HG03103 (cell line): ENCODE data around the gene GAA.

Experiments
- ATAC-seq: cut with Tn5 transposase; IDR thresholded peaks from one replicate; pipeline ENCODE4 v1.9.1; 2021; ENCODE audit warnings: low read depth; ENCODE audit not compliant: unreplicated experiment

GAA gene

GRCh38 chr17:80102664-80103448 is 1.5 kb downstream of the GAA start:
- no peak for ATAC-seq

DNA sequence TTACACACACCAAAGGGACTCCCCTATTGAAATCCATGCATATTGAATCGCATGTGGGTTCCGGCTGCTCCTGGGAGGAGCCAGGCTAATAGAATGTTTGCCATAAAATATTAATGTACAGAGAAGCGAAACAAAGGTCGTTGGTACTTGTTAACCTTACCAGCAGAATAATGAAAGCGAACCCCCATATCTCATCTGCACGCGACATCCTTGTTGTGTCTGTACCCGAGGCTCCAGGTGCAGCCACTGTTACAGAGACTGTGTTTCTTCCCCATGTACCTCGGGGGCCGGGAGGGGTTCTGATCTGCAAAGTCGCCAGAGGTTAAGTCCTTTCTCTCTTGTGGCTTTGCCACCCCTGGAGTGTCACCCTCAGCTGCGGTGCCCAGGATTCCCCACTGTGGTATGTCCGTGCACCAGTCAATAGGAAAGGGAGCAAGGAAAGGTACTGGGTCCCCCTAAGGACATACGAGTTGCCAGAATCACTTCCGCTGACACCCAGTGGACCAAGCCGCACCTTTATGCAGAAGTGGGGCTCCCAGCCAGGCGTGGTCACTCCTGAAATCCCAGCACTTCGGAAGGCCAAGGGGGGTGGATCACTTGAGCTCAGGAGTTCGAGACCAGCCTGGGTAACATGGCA is 2.2 kb downstream of the GAA start:
- no peak for ATAC-seq

- ATAC-seq, result no peak
Observed at GRCh38 chr17:80104321-80104955, 3.1 kb downstream of the GAA start.

GRCh38 chr17:80104956-80105375 is 3.6 kb downstream of the GAA start:
- ATAC-seq, result no peak

GRCh38 chr17:80105762-80106161 is 4.4 kb downstream of the GAA start:
- no peak for ATAC-seq

DNA sequence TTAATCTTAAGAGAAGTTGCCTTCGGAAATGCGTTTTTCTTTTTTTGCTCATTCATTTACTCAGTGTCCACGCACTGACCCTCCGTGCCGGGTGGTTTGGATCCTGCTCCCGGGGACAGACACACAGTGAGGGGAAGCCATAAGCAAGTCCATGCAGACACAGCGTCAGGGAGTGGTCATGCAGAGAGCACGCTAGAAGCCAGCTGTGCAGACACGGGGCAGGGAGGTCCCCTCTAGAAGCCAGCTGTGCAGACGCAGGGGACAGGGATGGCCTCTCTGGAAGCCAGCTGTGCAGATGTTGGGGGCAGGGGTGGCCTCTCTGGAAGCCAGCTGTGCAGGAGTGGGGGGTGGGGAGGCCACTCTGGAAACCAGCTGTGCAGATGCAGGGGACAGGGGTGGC is 4.8 kb downstream of the GAA start:
- no peak for ATAC-seq

DNA sequence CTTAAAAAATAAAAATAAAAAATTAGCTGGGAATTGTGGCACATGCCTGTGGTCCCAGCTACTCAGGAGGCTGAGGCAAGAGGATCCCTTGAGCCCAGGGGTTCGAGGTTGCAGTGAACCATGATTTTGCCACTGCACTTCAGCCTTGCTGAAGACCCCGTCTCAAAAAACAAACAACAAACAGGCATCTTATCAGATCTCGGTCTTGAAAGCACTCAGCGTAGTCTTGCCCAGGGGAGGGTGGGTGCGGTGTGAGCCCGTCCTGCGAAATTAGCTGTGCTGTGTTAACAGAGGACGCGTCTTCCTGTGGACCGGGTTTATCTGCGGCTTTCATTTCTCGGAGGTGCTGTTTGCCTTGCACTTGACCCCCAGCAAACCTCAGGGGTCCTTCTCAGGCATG is 5.4 kb downstream of the GAA start:
- no peak for ATAC-seq

- no peak for ATAC-seq
Observed at GRCh38 chr17:80107231-80108021, 6.0 kb downstream of the GAA start.

DNA sequence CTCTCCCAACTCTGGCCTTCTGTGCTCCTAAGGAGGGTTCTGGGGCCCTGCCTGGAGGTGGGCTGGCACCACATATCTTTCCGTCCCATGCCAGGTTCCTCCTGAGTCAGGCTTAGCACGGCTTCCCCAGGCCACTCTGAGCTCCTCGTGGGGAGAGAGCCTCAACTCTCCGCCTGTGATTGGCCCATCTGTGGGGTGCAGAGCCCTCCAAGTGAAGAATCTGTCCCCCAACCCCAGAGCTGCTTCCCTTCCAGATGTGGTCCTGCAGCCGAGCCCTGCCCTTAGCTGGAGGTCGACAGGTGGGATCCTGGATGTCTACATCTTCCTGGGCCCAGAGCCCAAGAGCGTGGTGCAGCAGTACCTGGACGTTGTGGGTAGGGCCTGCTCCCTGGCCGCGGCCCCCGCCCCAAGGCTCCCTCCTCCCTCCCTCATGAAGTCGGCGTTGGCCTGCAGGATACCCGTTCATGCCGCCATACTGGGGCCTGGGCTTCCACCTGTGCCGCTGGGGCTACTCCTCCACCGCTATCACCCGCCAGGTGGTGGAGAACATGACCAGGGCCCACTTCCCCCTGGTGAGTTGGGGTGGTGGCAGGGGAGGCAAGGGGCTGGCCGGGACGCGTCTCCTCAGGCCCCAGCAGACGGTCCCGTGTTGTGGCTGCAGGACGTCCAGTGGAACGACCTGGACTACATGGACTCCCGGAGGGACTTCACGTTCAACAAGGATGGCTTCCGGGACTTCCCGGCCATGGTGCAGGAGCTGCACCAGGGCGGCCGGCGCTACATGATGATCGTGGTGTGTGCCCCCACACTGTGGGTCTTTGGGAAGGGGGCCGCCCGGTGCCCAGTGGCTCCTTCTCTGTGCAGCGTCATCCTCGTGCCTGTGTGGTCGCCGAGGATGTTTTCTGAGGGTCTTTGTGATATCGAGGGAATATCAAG is 6.9 kb downstream of the GAA start:
- no peak for ATAC-seq

DNA sequence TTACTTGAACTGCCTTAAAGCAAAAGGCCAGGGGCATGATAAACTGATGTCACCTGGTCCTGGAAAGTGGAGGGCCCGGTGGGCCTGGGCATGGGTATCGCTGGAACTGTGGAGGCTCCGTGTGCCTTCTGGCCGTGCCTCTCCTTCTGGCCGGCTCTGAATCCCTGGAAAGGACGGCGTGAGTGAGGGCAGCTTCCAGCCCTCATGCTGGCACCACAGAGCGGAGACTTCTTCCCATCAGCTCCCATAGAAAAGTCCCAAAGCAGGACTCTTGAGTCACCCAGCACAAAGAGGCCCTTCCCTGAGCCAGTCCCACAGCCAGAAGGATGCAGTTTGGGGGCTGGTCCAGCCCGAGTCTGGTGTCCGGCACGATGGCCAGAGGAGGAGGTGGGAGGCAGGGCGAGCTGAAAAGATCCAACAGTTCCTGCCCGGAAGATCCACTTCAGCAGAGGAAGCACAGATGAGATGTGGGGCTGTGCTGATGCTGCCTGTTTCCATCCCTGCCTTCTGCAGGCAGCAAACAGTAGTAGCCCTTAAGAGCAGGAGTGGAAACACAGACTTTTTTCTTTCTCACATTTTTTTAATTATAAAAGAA is 7.8 kb downstream of the GAA start:
- no peak for ATAC-seq

DNA sequence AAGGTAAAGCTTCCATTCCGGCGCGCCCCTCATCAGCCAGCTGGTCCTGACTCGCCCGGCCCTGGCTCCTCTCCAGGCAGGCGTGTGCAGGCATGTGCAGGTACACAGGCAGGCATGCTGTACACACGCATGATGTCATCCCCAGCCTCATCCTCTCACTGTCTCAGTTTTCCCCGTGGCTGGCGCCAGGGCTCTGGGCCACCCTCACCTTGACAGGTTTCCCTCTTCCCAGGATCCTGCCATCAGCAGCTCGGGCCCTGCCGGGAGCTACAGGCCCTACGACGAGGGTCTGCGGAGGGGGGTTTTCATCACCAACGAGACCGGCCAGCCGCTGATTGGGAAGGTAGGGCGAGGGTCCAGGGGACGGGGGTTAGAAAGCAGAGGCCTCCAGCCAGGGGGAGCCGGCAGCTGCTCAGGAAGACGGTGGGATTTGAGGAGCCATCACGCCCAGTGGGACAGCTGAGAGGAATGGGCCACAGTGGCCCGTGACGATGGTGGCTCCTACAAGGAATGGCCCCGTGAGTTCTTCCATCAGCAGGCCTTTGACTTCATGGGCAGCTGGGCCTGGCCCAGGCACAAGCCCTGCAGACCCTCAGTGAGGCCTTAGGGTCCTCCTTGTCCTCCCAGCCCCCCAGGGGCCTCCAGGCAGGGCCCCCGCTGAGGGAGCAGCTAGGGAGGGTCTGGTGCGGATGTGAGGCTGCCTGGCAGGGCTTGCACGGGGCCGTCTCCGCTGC is 8.5 kb downstream of the GAA start:
- ATAC-seq, result no peak

- ATAC-seq, result no peak
Observed at GRCh38 chr17:80110447-80110812, 9.0 kb downstream of the GAA start.

DNA sequence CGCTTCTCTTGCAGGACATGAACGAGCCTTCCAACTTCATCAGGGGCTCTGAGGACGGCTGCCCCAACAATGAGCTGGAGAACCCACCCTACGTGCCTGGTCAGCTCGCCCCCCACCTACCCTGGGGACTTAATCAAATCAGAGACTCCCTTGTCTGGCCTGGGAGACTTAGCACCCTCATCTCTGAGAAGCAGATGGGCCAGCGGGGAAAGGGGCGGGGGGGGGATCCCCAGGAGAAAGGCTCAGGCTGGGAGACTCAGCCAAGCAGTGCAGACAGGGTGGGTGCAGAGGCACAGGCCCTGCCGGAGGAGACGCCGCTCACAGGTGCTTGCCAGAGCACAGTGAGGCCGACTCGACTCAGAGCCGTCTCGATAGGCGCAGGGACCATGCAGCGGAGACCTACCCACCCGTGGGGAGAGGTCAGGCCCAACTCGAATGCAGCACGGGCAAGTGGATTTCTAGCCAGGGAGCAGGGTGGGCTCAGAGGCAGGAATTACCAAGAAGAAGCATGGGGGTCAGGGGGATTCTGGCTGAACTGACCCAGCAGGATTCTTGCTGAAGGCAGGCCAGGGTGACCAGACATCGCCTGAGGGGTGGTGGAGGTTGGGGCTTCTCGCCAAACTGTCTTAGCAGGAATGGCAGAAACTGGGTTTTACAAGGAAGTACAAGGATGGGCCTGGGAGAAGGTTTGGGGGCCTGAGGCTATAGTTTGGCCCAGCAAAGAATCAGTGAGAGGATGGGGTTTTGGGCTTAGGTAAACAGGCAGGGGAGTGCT is 9.7 kb downstream of the GAA start:
- ATAC-seq, result no peak

GRCh38 chr17:80111702-80112470 is 10.5 kb downstream of the GAA start:
- no peak for ATAC-seq

- no peak for ATAC-seq
Observed at GRCh38 chr17:80112471-80113032, 11.2 kb downstream of the GAA start.

- no peak for ATAC-seq
Observed at GRCh38 chr17:80113033-80113484, 11.7 kb downstream of the GAA start.

- ATAC-seq, result no peak
Observed at GRCh38 chr17:80114758-80115157, 13.4 kb downstream of the GAA start.
